WTC11 (cell line): Measurements from ENCODE around the gene FAM187B. TPM values are rescaled to one million over a fixed set of nuclear protein-coding genes. Genes with fewer than 3 reads are reported as not detected.
A peak's percentile ranks its signal among the peaks of the same experiment; 100 is the strongest.

Experiments used
- ATAC-seq: fragments of 200-7000 bp; cut with Tn5 transposase; 2 replicates; pipeline ENCODE4 v1.10.0; 2021; ENCODE audit warnings: mild to moderate bottlenecking, moderate library complexity
- CTCF ChIA-PET: fragments of 300-600 bp; sonication (Branson Sonifier 250); formaldehyde crosslinking; loops from one replicate; lab custom pipeline; 2021; ENCODE audit warnings: antibody characterized with exemption; lab: Charles Lee
- POLR2A ChIA-PET: fragments of 350-600 bp; sonication (Branson Sonifier 250); formaldehyde crosslinking; loops from one replicate; lab custom pipeline; 2021; ENCODE audit warnings: antibody characterized with exemption; lab: Charles Lee
- DNase-seq: peaks from one replicate; pipeline ENCODE4 v3.0.0; 2021; ENCODE audit warnings: low spot score
- H3K27ac Mint-ChIP-seq: 2 replicates; pipeline ENCODE4 v1.8.0; 2021; ENCODE audit warnings: mixed read lengths
- H3K27me3 Mint-ChIP-seq: 2 replicates; pipeline ENCODE4 v1.8.0; 2021; ENCODE audit warnings: low read depth, mild to moderate bottlenecking, moderate library complexity, mixed read lengths
- H3K36me3 Mint-ChIP-seq: 2 replicates; pipeline ENCODE4 v1.8.0; 2021; ENCODE audit warnings: mixed read lengths
- H3K4me1 Mint-ChIP-seq: 2 replicates; pipeline ENCODE4 v1.8.0; 2022; ENCODE audit warnings: mixed read lengths
- H3K4me3 Mint-ChIP-seq: 2 replicates; pipeline ENCODE4 v1.8.0; 2021; ENCODE audit warnings: mild to moderate bottlenecking, moderate library complexity, mixed read lengths
- H3K9me3 Mint-ChIP-seq: 2 replicates; pipeline ENCODE4 v1.8.0; 2021; ENCODE audit warnings: mixed read lengths
- EMX1 ChIP-seq: fragments of 250-450 bp; sonication (Bioruptor Pico); IDR thresholded peaks from 2 replicates; pipeline ENCODE4 v1.8.0; 2021; ENCODE audit warnings: mild to moderate bottlenecking
- FOXK1 ChIP-seq: sonication (generic); formaldehyde crosslinking; IDR thresholded peaks from 2 replicates; pipeline ENCODE4 v1.8.0; 2022; ENCODE audit warnings: mild to moderate bottlenecking, moderate library complexity, missing genetic modification reagents
- TEAD1 ChIP-seq: sonication (generic); formaldehyde crosslinking; IDR thresholded peaks from 2 replicates; pipeline ENCODE4 v1.8.0; 2022; ENCODE audit warnings: mild to moderate bottlenecking, missing genetic modification reagents
- USF1 ChIP-seq: sonication (generic); formaldehyde crosslinking; IDR thresholded peaks from 2 replicates; pipeline ENCODE4 v1.8.0; 2022; ENCODE audit warnings: mild to moderate bottlenecking, missing genetic modification reagents
- USF2 ChIP-seq: sonication (generic); formaldehyde crosslinking; IDR thresholded peaks from 2 replicates; pipeline ENCODE4 v1.8.1; 2023; ENCODE audit warnings: mild to moderate bottlenecking, missing genetic modification reagents, moderate library complexity
- ZNF425 ChIP-seq: fragments of 250-450 bp; sonication (Bioruptor Pico); conservative IDR thresholded peaks from 2 replicates; pipeline ENCODE4 v1.9.0; 2021; ENCODE audit warnings: mild to moderate bottlenecking
- total RNA-seq: library from RNA; stranded (reverse); gene quantifications from 3 replicates; pipeline ENCODE4 v1.2.3, GENCODE V29; 2021
- TF ChIP-seq, protein P1 (sequence below): sonication (generic); formaldehyde crosslinking; IDR thresholded peaks from 2 replicates; pipeline ENCODE4 v1.8.0; 2022; ENCODE audit warnings: missing genetic modification reagents
- TF ChIP-seq, protein P2 (sequence below): fragments of 250-450 bp; sonication (Bioruptor Pico); IDR thresholded peaks from 2 replicates; pipeline ENCODE4 v2.1.2; 2022; ENCODE audit warnings: mild to moderate bottlenecking, moderate library complexity

FAM187B gene
- total RNA-seq, 1 experiment from 2014 or later = 0.20 TPM

GRCh38 chr19:35205733-35206323 is 22.7 kb downstream of the FAM187B start (continued):
- TF ChIP-seq, protein P1, sequence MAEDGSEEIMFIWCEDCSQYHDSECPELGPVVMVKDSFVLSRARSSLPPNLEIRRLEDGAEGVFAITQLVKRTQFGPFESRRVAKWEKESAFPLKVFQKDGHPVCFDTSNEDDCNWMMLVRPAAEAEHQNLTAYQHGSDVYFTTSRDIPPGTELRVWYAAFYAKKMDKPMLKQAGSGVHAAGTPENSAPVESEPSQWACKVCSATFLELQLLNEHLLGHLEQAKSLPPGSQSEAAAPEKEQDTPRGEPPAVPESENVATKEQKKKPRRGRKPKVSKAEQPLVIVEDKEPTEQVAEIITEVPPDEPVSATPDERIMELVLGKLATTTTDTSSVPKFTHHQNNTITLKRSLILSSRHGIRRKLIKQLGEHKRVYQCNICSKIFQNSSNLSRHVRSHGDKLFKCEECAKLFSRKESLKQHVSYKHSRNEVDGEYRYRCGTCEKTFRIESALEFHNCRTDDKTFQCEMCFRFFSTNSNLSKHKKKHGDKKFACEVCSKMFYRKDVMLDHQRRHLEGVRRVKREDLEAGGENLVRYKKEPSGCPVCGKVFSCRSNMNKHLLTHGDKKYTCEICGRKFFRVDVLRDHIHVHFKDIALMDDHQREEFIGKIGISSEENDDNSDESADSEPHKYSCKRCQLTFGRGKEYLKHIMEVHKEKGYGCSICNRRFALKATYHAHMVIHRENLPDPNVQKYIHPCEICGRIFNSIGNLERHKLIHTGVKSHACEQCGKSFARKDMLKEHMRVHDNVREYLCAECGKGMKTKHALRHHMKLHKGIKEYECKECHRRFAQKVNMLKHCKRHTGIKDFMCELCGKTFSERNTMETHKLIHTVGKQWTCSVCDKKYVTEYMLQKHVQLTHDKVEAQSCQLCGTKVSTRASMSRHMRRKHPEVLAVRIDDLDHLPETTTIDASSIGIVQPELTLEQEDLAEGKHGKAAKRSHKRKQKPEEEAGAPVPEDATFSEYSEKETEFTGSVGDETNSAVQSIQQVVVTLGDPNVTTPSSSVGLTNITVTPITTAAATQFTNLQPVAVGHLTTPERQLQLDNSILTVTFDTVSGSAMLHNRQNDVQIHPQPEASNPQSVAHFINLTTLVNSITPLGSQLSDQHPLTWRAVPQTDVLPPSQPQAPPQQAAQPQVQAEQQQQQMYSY (CRISPR knock-in tag) = no peak

DNA sequence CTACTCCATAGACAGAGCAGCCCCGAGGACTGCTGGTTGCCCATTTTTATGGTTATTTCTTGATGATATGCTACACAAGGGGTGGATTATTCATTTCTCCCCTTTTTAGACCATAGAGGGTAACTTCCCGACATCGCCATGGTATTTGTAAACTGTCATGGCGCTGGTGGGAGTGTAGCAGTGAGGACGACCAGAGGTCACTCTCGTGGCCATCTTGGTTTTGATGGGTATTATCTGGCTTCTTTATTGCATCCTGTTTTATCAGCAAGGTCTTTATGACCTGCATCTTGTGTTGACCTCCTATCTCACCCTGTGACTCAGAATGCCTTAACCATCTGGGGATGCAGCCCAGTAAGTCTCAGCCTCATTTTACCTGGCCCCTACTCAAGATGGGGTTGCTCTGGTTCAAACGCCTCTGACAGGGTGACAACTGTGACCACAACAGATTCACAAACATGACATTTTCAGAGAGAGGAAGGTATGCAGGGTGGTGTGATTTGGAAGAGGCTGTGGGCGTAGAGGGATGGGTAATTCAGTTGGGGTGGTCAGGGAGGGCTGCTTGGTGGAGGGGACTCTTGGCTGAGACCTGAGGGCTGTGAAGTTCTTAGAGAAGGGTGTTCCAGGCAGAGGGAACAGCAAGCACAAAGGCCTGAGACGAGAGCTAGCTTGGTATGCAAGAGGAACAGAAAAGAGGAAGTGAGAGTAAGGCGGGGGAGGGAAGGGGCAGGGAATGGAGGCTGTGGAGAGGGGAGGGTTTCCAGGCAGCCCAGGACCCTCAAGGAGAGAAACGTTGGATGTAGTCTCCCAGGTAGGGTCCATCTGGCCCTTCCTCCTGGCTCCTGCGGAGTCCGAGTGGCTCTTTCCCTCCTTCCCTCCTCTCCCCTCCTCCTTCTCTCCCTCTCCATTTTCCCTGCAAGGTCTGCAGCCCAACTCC is 23.5 kb downstream of the FAM187B start:
- ATAC-seq (peak; percentile 14), DNase-seq (no peak)
- Mint-ChIP-seq H3K4me3 (no peak overlapping the region), H3K27me3 (peaks cover 10% of the 10 kb centered on the region), H3K27ac (peak overlapping the region; percentile 91), H3K9me3 (peaks cover 10% of the 10 kb centered on the region), H3K4me1 (peaks cover 55% of the 10 kb centered on the region), H3K36me3 (0 out of 2 replicates have a peak, but pooled peaks cover 4% of the 10 kb centered on the region)
- POLR2A ChIA-PET = interaction anchor here (0.6 to 0.7 kb wide), 2 partner anchors 164 to 302 kb away, joined by 3 to 5 read pairs; no protein-coding TSS in a partner anchor
- CTCF ChIA-PET = interaction anchor here (0.5 to 1.3 kb wide), 3 partner anchors 42 to 138 kb away, joined by 3 to 5 read pairs (median 3); no protein-coding TSS in a partner anchor
- TF ChIP-seq EMX1 (CRISPR knock-in tag) (no peak), TEAD1 (0 out of 2 replicates have a peak, but pooled peaks have one; percentile 35)
- TF ChIP-seq, protein P2, sequence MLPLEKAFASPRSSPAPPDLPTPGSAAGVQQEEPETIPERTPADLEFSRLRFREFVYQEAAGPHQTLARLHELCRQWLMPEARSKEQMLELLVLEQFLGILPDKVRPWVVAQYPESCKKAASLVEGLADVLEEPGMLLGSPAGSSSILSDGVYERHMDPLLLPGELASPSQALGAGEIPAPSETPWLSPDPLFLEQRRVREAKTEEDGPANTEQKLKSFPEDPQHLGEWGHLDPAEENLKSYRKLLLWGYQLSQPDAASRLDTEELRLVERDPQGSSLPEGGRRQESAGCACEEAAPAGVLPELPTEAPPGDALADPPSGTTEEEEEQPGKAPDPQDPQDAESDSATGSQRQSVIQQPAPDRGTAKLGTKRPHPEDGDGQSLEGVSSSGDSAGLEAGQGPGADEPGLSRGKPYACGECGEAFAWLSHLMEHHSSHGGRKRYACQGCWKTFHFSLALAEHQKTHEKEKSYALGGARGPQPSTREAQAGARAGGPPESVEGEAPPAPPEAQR (CRISPR knock-in tag) = 0 out of 2 replicates have a peak, but pooled peaks have one; percentile 68

- H3K4me1 Mint-ChIP-seq = peaks cover 69% of the 10 kb centered on the region
Observed at GRCh38 chr19:35202722-35203688, 25.5 kb downstream of the FAM187B start.

More at GRCh38 chr19:35202722-35203688, 25.5 kb downstream of the FAM187B start:
- peaks cover 10% of the 10 kb centered on the region for H3K27me3 Mint-ChIP-seq
- ChIA-PET CTCF (interaction anchor here (0.9 to 1.7 kb wide), 11 partner anchors 9 to 159 kb away, joined by 3 to 16 read pairs (median 6); partner anchors contain the start of genes FXYD5, LGI4 and USF2), POLR2A (interaction anchor here (0.6 to 0.9 kb wide), 3 partner anchors 51 to 925 kb away, joined by 3 read pairs; no protein-coding TSS in a partner anchor)
- H3K27ac Mint-ChIP-seq = peak overlapping the region; percentile 98
- H3K36me3 Mint-ChIP-seq = 0 out of 2 replicates have a peak, but pooled peaks cover 4% of the 10 kb centered on the region
- peak overlapping the region; percentile 16 for H3K4me3 Mint-ChIP-seq
- ATAC-seq (peak; percentile 91), DNase-seq (peak; percentile 54)
- H3K9me3 Mint-ChIP-seq = peaks cover 7% of the 10 kb centered on the region
- TF ChIP-seq USF1 (peak; percentile 85), USF2 (peak; percentile 89), ZNF425 (CRISPR knock-in tag) (no peak), FOXK1 (CRISPR knock-in tag) (0 out of 2 replicates have a peak, but pooled peaks have one; percentile 14)
